GM18909 (cell line): ENCODE results near the gene YPEL2.

ENCODE experiments used
- ATAC-seq: cut with Tn5 transposase; IDR thresholded peaks from one replicate; pipeline ENCODE4 v1.9.1; 2021; ENCODE audit warnings: mild to moderate bottlenecking; ENCODE audit not compliant: unreplicated experiment, poor library complexity

The YPEL2 gene

GRCh38 chr17:59329176-59330052, 2.0 kb upstream of the YPEL2 start:
- no peak for ATAC-seq

DNA sequence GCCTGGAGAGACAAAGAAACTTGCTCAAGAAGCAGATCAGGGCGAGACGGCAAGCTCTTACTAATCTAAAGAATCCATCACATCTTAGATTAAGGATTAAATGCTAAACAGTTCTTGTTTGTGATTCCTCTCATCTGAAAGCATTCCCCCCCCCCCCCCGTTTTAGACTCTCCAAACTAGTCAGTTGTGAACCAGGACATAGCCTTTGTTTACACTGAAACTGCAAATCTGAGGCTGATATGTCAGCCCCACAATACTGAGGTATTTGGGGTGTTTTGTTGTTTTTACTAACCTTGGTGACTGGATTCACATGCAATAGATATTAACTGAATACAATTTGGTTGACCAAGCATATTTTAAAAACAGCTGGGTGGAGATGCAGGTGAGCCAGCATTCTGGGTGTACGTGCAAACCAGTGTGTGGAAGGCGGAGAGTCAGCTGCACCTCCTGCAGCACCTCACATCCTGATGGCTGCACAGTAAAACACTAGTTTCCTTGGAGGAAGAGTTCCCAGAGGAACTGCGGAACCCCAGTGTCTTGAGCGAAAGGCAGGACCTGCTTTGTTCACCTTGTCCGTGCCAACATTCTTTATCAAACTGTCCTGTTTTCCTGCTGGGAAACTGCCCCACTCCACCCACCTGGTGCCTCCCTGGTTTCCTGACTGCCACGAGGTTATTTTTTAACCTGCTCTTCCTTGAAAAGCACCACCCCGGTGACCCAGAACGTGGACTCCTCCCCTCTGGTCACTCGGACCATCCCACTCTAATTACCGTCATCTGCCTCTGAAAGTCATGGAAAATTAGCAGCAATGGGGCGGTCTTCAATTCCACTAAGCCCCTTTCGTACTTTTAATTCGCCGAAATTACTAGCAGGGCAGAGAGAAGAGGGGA, 1.2 kb upstream of the YPEL2 start:
- no peak for ATAC-seq

DNA sequence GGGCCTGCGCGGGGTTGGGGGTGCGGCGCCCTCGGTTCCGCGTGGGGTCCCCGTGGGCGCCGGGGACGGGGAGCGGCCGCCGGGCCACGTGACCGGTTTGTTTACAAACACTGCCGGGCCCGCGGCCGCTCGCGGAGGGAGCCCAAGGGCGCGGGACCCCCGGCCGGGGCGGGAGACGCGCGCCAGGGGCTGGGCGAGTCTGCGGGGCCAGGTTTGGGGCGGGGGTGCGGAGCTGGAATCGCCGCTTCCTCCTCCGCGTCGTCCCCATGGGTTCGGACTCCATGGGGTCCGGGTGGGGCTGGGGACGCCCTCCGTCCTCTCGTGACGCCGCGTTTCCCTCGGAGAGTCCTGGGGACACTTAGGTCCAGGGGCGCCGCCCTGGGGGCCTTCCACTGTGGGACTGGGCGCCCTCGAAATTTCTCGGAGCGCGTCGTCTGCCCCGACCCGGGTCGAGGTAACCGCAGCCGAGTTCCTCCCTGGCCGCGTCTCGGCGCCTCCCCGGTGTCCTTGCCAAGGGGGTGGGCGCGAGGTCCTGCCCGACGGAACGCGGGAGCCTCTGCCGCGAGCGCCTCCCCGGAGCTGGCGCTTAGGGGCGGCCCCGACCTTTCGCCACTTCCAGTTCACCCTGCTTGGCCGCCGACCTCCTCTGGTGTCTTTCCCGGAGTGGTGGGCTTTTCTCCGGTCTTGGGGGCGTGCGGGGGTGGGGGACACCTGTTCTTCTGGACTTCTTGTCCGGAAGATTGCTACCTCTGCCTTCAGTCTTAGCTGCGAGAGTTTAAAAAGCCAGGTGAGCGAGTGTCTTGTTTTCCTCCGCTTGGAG, 684 bp downstream of the YPEL2 start:
- ATAC-seq, result peak; percentile 19

- ATAC-seq, result no peak
Measured at GRCh38 chr17:59332749-59333377, 1.4 kb downstream of the YPEL2 start.

- no peak for ATAC-seq
Measured at GRCh38 chr17:59333836-59334235, 2.4 kb downstream of the YPEL2 start.

GRCh38 chr17:59335685-59336084, 4.2 kb downstream of the YPEL2 start:
- no peak for ATAC-seq

- ATAC-seq, result no peak
Measured at GRCh38 chr17:59337741-59338299, 6.4 kb downstream of the YPEL2 start.

- ATAC-seq, result no peak
Measured at GRCh38 chr17:59338498-59338897, 7.0 kb downstream of the YPEL2 start.

GRCh38 chr17:59341922-59342321, 10.5 kb downstream of the YPEL2 start:
- no peak for ATAC-seq

GRCh38 chr17:59342681-59343131, 11.3 kb downstream of the YPEL2 start:
- ATAC-seq, result no peak

GRCh38 chr17:59345476-59345875, 14.0 kb downstream of the YPEL2 start:
- no peak for ATAC-seq

DNA sequence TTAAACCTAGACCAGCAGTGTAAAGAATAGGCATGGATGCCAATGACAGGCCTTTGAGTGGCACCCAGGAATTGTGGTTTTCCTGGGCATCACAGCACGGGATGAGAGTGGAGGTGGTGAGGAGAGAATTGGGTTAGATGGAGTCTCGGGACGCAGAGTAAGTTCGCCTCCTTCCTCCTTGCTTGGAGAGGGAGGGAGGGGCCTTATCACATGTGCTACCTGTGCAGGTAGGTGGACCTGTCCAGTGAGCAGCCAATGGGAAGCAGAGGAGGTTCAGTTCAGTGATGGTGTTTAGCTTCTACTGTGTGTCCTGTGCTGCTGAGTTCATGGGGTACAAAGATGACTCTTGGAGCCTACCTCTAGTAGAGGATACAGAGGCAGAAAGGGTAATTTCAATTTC, 14.9 kb downstream of the YPEL2 start:
- no peak for ATAC-seq

DNA sequence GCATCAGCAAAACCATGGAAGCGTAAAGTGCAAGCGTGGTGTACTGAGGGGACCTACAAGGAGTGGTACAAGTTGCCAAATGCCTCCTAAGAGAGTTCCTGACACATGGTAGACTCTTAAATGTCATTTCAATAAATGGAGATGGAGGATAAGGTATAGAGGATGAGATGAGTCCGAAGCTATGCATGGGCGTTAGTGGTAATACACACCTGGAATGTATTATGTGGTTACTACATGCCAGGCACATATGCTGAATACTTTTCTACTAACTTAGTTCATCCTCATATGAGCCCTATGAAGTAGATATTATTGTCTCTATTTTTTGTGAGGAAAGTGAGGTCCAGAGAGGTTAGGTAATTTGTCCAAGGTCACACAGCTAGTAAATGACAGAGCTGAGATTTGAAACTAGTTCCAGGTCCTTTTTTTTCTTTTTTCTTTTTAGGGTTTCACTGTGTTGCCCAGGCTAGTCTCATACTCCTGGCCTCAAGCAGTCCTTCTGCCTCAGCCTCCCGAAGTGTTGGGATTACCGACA, 15.5 kb downstream of the YPEL2 start:
- no peak for ATAC-seq

DNA sequence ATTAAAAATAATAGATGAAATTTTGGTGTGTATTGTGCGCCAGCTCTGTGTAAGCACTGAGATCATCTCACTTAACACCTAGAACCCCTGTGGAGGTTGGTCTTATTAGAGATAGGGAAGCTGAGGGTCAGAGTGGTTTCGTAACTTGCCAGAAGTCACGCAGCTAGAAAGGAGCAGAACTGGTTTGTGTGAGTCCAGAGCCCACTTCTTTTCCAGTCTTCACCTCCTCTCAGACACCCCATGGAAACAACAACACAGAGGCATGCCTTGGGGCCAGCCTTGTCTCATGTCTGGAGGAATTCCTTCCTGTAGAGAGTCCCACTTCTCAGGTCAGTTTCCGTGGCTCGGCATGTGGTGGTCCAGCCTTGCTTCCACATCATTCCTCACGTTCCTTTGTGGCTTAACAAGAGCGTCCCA, 16.5 kb downstream of the YPEL2 start:
- no peak for ATAC-seq

DNA sequence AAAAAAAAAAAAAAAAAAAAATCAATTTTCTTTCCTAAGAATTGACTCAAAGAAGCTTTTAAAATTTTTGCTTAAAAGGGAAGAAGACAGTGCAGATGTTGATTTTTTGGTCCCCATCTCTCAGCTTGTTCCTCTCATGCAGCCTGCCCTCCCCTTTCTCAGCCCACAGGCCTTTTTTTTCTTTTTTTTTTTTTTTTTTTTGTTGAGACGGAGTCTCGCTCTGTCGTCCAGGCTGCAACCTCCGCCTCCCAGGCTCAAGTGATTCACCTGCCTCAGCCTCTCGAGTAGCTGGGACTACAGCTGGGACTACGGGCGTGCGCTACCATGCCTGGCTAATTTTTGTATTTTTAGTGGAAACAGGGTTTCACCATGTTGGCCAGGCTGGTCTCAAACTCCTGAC, 17.7 kb downstream of the YPEL2 start:
- no peak for ATAC-seq

GRCh38 chr17:59353106-59353854, 21.8 kb downstream of the YPEL2 start:
- no peak for ATAC-seq

DNA sequence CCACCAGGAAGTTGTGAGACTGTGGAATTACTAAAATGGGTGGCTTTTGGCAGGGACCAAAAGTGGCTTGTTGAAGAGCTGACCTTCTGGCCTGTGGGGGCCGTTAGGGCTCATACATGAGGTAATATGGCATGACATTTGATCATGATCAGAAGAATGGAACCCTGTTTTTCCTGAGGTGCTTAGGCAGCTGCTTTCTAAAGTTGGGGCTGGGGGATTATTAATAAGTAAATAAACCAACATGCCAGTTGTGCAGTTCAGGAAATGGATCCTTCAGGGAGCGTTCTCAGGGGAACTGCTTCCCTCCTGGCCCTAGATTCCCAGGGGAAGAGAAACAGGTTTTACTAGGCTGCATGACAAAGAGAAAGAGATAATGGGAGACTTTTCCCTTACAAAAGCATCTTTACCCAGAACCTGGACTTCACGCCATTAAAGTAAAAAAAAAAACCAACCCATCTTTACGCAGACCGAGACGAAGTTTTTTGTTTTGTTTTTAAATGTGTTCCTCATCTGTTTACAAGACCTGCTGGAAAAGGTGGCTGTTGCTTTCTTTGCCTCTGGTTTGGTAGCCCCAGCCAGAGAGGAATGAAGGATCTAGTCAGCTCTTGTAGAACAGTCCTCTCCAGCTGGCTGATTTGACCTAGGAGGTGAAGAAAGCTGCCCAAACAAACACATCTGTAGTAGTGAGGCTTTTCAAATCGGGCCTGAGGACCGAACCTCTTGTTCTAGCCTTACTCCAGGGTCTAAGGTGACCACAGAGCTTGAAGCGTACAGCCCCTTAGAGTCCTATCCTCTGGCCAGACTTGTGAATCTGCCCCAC, 22.7 kb downstream of the YPEL2 start:
- ATAC-seq, result no peak
